Liver (tissue), 9 donors: ENCODE results near the gene MLLT3. TPM values are rescaled to one million over a fixed set of nuclear protein-coding genes. Genes with fewer than 3 reads are reported as not detected.

Source experiments
- DNase-seq: peaks from one replicate; pipeline ENCODE4 v3.0.0-alpha.2; 2017; ENCODE audit warnings: low spot score
- H3K27ac ChIP-seq, 2 donors: one replicate each; pipeline ENCODE4 v1.7.0; 2013; ENCODE audit warnings: inconsistent platforms in 2 of 2, low read length in 2 of 2, control low read depth in 1 of 2, low read depth in 1 of 2, mild to moderate bottlenecking in 1 of 2
- H3K27me3 ChIP-seq, 4 donors: one replicate each; pipeline versions ENCODE4 v1.6.1 to v1.7.0; 2013; ENCODE audit warnings: low read length in 3 of 4, inconsistent platforms in 1 of 4, mild to moderate bottlenecking in 1 of 4, moderate library complexity in 1 of 4; ENCODE audit not compliant: control insufficient read depth in 4 of 4, insufficient read depth in 4 of 4
- H3K36me3 ChIP-seq, 4 donors: one replicate each; pipeline versions ENCODE4 v1.6.1 to v1.7.0; 2013; ENCODE audit warnings: low read length in 3 of 4, mild to moderate bottlenecking in 3 of 4, low read depth in 1 of 4, moderate library complexity in 1 of 4; ENCODE audit not compliant: control insufficient read depth in 4 of 4, insufficient read depth in 3 of 4
- H3K4me1 ChIP-seq, 4 donors: one replicate each; pipeline versions ENCODE4 v1.6.1 to v1.7.0; 2013; ENCODE audit warnings: low read length in 3 of 4, mild to moderate bottlenecking in 3 of 4, moderate library complexity in 1 of 4; ENCODE audit not compliant: control insufficient read depth in 4 of 4, insufficient read depth in 4 of 4
- H3K4me3 ChIP-seq, 3 donors: one replicate each; pipeline versions ENCODE4 v1.6.1 to v1.7.0; 2013; ENCODE audit warnings: low read length in 3 of 3, control low read depth in 1 of 3, low read depth in 1 of 3, mild to moderate bottlenecking in 1 of 3
- H3K9ac ChIP-seq, 2 donors: one replicate each; pipeline ENCODE4 v1.7.0; 2013; ENCODE audit warnings: low read length in 2 of 2, mild to moderate bottlenecking in 2 of 2, moderate library complexity in 2 of 2, control low read depth in 1 of 2, low read depth in 1 of 2
- H3K9me3 ChIP-seq, 4 donors: one replicate each; pipeline versions ENCODE4 v1.6.1 to v1.7.0; 2013; ENCODE audit warnings: low read length in 3 of 4; ENCODE audit not compliant: control insufficient read depth in 4 of 4
- ATF3 ChIP-seq: IDR thresholded peaks from 2 replicates; pipeline ENCODE4 v1.6.1; 2016; ENCODE audit warnings: antibody characterized with exemption
- EGR1 ChIP-seq, 2 donors: IDR thresholded peaks; 2 replicates each; pipeline ENCODE4 v1.6.1; 2016 to 2018; ENCODE audit warnings: antibody characterized with exemption in 2 of 2, low read depth in 2 of 2
- FOXA1 ChIP-seq: IDR thresholded peaks from 2 replicates; pipeline ENCODE4 v1.6.1; 2016; ENCODE audit warnings: antibody characterized with exemption
- GABPA ChIP-seq, 2 donors: IDR thresholded peaks in 1 of 2; conservative IDR thresholded peaks in 1 of 2; 2 replicates each; pipeline ENCODE4 v1.6.1; 2016; ENCODE audit warnings: antibody characterized with exemption in 2 of 2, mild to moderate bottlenecking in 1 of 2, moderate library complexity in 1 of 2
- HNF4A ChIP-seq, 2 donors: conservative IDR thresholded peaks; 2 replicates each; pipeline ENCODE4 v1.6.1; 2016; ENCODE audit warnings: antibody characterized with exemption in 2 of 2, mild to moderate bottlenecking in 2 of 2
- HNF4G ChIP-seq: IDR thresholded peaks from 2 replicates; pipeline ENCODE4 v1.6.1; 2016; ENCODE audit warnings: antibody characterized with exemption
- JUND ChIP-seq, 2 donors: IDR thresholded peaks; 2 replicates each; pipeline ENCODE4 v1.6.1; 2016; ENCODE audit warnings: antibody characterized with exemption in 2 of 2
- MAX ChIP-seq: IDR thresholded peaks from 2 replicates; pipeline ENCODE4 v1.6.1; 2016; ENCODE audit warnings: antibody characterized with exemption
- RAD21 ChIP-seq, 2 donors: IDR thresholded peaks; 2 replicates each; pipeline ENCODE4 v1.6.1; 2016; ENCODE audit warnings: antibody characterized with exemption in 2 of 2, mild to moderate bottlenecking in 2 of 2
- REST ChIP-seq: IDR thresholded peaks from 2 replicates; pipeline ENCODE4 v1.6.1; 2016; ENCODE audit warnings: antibody characterized with exemption, mild to moderate bottlenecking
- RXRA ChIP-seq, 2 donors: IDR thresholded peaks; 2 replicates each; pipeline ENCODE4 v1.6.1; 2017 to 2018; ENCODE audit warnings: antibody characterized with exemption in 2 of 2, mild to moderate bottlenecking in 1 of 2
- SP1 ChIP-seq: IDR thresholded peaks from 2 replicates; pipeline ENCODE4 v1.6.1; 2018; ENCODE audit warnings: antibody characterized with exemption, mild to moderate bottlenecking
- TAF1 ChIP-seq: conservative IDR thresholded peaks from 2 replicates; pipeline ENCODE4 v1.6.1; 2016; ENCODE audit warnings: antibody characterized with exemption, mild to moderate bottlenecking
- YY1 ChIP-seq: IDR thresholded peaks from 2 replicates; pipeline ENCODE4 v1.6.1; 2016; ENCODE audit warnings: antibody characterized with exemption, mild to moderate bottlenecking
- WGBS: extraction: QIAGEN DNeasy Blood & Tissue Kit; methylation state at CpG from one replicate; pipeline ENCODE4 v1.1.7; 2013; 5-methylcytosine and 5-hydroxymethylcytosine counted together
- polyA plus RNA-seq, 2 donors: library from polyadenylated mRNA; stranded (reverse) in 1 of 2; unstranded in 1 of 2; fragments of 200-250 nt in 1 of 2; fragments of >200 nt in 1 of 2; fragmentation: Nextera tagmentation in 1 of 2; extraction: Ambion mirVana in 1 of 2; gene quantifications; one replicate each; pipeline versions ENCODE4 v1.2.1 to v1.2.3, GENCODE V29; 2013 to 2015
- total RNA-seq, 2 donors: library from RNA; depleted of rRNA; stranded (reverse); fragments of >200 nt; gene quantifications; one replicate each; pipeline ENCODE4 v1.2.3, GENCODE V29; 2014
- TF ChIP-seq, protein P1 (sequence below): IDR thresholded peaks from 2 replicates; pipeline ENCODE4 v1.6.1; 2016; ENCODE audit warnings: antibody characterized with exemption
- TF ChIP-seq, protein P2 (sequence below): fragments of 150-350 bp; IDR thresholded peaks from 2 replicates; pipeline ENCODE4 v1.5.1; 2017; ENCODE audit warnings: improper control_type of control experiment, low read depth, low read length; ENCODE audit not compliant: missing input control
- donor health status: healthy.
- donor health status: healthy.
- donor health status: healthy.
- donor health status: healthy.
- donor health status: healthy.

Gene MLLT3
- total and polyA plus RNA-seq, 4 donors: 0.79 to 25.5 (median 1.3) TPM

DNA sequence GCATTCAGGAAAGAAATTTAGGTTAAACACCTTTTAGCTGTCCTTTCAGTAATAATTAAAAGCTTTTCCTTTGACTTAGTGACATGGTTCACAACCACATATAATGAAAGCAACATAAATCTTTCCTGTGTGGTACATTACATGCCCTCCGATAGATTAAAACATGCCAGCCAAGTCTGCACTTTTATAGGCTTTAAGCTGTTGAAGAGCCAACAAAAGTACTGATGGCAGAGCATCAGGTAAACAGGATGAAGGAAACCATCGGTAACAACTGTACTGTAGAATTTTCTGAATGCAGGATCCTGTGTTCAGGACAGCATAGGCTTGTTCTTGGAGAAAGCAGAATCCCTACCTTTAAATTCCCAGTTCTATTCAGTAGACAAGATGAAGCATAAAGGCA is 226.6 kb downstream of the MLLT3 start (continued):
- TF ChIP-seq HNF4A (conservative IDR thresholded peaks at IDR 0.05): no peak
- TF ChIP-seq TAF1: no peak
- TF ChIP-seq, protein P1, sequence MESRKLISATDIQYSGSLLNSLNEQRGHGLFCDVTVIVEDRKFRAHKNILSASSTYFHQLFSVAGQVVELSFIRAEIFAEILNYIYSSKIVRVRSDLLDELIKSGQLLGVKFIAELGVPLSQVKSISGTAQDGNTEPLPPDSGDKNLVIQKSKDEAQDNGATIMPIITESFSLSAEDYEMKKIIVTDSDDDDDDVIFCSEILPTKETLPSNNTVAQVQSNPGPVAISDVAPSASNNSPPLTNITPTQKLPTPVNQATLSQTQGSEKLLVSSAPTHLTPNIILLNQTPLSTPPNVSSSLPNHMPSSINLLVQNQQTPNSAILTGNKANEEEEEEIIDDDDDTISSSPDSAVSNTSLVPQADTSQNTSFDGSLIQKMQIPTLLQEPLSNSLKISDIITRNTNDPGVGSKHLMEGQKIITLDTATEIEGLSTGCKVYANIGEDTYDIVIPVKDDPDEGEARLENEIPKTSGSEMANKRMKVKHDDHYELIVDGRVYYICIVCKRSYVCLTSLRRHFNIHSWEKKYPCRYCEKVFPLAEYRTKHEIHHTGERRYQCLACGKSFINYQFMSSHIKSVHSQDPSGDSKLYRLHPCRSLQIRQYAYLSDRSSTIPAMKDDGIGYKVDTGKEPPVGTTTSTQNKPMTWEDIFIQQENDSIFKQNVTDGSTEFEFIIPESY: no peak
- no peak for TF ChIP-seq RXRA (IDR thresholded peaks at IDR 0.05)

DNA sequence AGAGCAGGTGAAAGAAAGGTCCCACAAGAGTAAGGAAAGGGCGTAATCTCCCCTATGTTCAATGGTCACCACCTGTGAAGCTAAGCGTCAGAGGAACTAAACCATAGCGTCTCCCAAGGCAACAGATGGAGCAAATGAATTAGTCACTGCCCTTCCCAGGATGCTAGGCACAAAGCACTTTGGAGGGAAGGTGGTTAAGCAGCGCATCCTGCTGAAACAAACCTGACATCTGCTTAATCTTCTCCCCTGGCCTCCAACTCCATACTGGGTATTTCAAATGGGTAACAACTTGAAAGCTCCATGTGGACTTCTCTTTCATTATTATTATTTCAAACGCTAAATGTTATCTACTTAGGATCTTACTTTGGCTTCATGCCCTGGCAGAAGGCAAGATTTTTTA is 227.3 kb downstream of the MLLT3 start:
- no peak for TF ChIP-seq EGR1 (IDR thresholded peaks at IDR 0.05; ENCODE audit: low read depth in 2 of 2)
- no peak for TF ChIP-seq REST
- TF ChIP-seq, protein P1: no peak
- TF ChIP-seq YY1: no peak
- no peak for TF ChIP-seq HNF4G
- no peak for TF ChIP-seq GABPA (IDR thresholded peaks at IDR 0.05 in 1 of 2, conservative IDR thresholded peaks at IDR 0.05 in 1 of 2)
- TF ChIP-seq ATF3: no peak
- TF ChIP-seq JUND (IDR thresholded peaks at IDR 0.05): no peak
- no peak for TF ChIP-seq SP1
- TF ChIP-seq, protein P2, sequence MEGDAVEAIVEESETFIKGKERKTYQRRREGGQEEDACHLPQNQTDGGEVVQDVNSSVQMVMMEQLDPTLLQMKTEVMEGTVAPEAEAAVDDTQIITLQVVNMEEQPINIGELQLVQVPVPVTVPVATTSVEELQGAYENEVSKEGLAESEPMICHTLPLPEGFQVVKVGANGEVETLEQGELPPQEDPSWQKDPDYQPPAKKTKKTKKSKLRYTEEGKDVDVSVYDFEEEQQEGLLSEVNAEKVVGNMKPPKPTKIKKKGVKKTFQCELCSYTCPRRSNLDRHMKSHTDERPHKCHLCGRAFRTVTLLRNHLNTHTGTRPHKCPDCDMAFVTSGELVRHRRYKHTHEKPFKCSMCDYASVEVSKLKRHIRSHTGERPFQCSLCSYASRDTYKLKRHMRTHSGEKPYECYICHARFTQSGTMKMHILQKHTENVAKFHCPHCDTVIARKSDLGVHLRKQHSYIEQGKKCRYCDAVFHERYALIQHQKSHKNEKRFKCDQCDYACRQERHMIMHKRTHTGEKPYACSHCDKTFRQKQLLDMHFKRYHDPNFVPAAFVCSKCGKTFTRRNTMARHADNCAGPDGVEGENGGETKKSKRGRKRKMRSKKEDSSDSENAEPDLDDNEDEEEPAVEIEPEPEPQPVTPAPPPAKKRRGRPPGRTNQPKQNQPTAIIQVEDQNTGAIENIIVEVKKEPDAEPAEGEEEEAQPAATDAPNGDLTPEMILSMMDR: no peak
- TF ChIP-seq MAX: no peak
- TF ChIP-seq RXRA (IDR thresholded peaks at IDR 0.05): no peak
- no peak for TF ChIP-seq RAD21 (IDR thresholded peaks at IDR 0.05)
- no peak for TF ChIP-seq FOXA1
- TF ChIP-seq HNF4A (conservative IDR thresholded peaks at IDR 0.05): no peak
- Histone ChIP-seq H3K27ac (no peak overlapping the region), H3K9me3 (no peaks in the 10 kb centered on the region), H3K27me3 (no peaks in the 10 kb centered on the region), H3K4me3 (no peak overlapping the region), H3K4me1 (peaks cover 0 to 11% (median 4%) of the 10 kb centered on the region in 4 donors), H3K36me3 (no peaks in the 10 kb centered on the region), H3K9ac (no peak overlapping the region)
- 86% methylated on average over 5 of the region's 5 CpGs for WGBS
- no peak for DNase-seq
